ENCODE results near the gene MEIOSIN.

Gene MEIOSIN

GRCh38 chr19:45789035-45789786, 56.0 kb downstream of the MEIOSIN start:
- DNase-seq (ENCODE audit: low read depth): no peak
- no peak for TF ChIP-seq CTCF (IDR thresholded peaks at IDR 0.05; ENCODE audit: insufficient read depth, low read depth, low read length, missing control alignments)
- no peak overlapping the region for H3K4me3 ChIP-seq (ENCODE audit: low read length)

DNA sequence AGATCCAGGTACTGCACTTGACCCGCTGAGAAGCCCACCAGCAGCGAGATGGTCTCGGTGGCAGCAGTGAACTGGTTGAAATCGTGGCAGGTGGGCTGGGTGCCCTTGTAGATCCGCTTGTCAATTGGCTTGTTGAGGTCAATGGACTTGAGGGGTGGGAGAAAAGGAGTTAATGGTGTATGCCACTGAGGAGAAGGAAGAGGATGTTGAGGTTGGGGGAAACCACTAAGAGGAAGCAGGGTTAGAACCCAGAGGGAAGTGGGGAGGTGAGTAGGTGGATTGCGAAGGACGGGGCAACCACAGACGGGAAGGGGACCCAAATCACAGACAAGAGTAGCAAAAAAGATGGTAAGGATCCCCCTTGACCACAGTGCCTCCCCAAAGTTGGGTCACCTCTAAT, 57.7 kb downstream of the MEIOSIN start:
- no peak for TF ChIP-seq CTCF (IDR thresholded peaks at IDR 0.05; ENCODE audit: insufficient read depth, low read depth, low read length, missing control alignments)
- DNase-seq (ENCODE audit: low read depth): no peak
- H3K4me3 ChIP-seq (ENCODE audit: low read length): no peak overlapping the region

GRCh38 chr19:45791744-45792469, 58.7 kb downstream of the MEIOSIN start:
- H3K4me3 ChIP-seq (ENCODE audit: low read length): peak overlapping the region; percentile 79
- no peak for DNase-seq (ENCODE audit: low read depth)
- no peak for TF ChIP-seq CTCF (IDR thresholded peaks at IDR 0.05; ENCODE audit: insufficient read depth, low read depth, low read length, missing control alignments)

GRCh38 chr19:45792470-45793177, 59.4 kb downstream of the MEIOSIN start, which contains the start of gene DMWD:
Gene DMWD (minus strand): TSS chr19:45792845. CDS start chr19:45792756, 89 bp downstream.
- DNase-seq (ENCODE audit: low read depth): peak; percentile 98
- TF ChIP-seq CTCF (IDR thresholded peaks at IDR 0.05; ENCODE audit: insufficient read depth, low read depth, low read length, missing control alignments): no peak
- H3K4me3 ChIP-seq (ENCODE audit: low read length): peak within 1 kb of the TSS; percentile 79

DNA sequence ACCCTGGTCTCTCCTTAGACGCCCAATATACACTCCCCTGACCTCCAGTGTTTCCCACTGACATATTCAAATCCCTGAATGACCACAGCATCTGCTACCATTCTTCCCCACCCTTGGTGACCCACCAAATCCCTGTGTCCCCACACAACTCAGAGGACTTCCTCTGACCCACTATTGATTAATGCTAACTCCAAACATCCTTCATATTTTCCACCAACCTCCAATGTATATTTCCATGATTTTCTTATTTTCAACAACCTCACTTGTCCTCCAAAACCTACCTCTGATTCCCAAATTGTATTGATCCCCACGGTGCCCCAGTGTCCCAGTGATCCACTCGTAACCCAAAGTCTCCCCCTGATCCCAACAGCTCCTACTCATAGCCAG, 59.9 kb downstream of the MEIOSIN start:
- H3K4me3 ChIP-seq (ENCODE audit: low read length): no peak overlapping the region
- no peak for DNase-seq (ENCODE audit: low read depth)
- TF ChIP-seq CTCF (IDR thresholded peaks at IDR 0.05; ENCODE audit: insufficient read depth, low read depth, low read length, missing control alignments): no peak

- no peak for DNase-seq (ENCODE audit: low read depth)
- no peak for TF ChIP-seq CTCF (IDR thresholded peaks at IDR 0.05; ENCODE audit: insufficient read depth, low read depth, low read length, missing control alignments)
- H3K4me3 ChIP-seq (ENCODE audit: low read length): no peak overlapping the region
Measured at GRCh38 chr19:45793876-45794275, 60.6 kb downstream of the MEIOSIN start.

Data from epithelial cell of esophagus (primary cell).